OCI-LY3 (cell line): ENCODE data around the gene RUNX2.

ENCODE experiments used
- H2AFZ ChIP-seq: fragments of 200-600, 300-600 bp; shearing (Covaris generic); 2 replicates; pipeline ENCODE4 v1.6.0; 2014; ENCODE audit warnings: antibody characterized with exemption, low read depth, low read length
- H3K27ac ChIP-seq: fragments of 200-600, 300-600 bp; sonication (generic); 2 replicates; pipeline ENCODE4 v1.5.1; 2014; ENCODE audit warnings: mild to moderate bottlenecking, low read length, moderate library complexity, mixed read lengths
- H3K27me3 ChIP-seq: fragments of 200-600, 300-600 bp; sonication (generic); 2 replicates; pipeline ENCODE4 v1.6.1; 2014; ENCODE audit warnings: low read depth, low read length, mixed read lengths
- H3K36me3 ChIP-seq: fragments of 200-600, 300-600 bp; sonication (generic); replicated peaks from 2 replicates; pipeline ENCODE3; 2014; ENCODE audit warnings: low read depth, low read length, mixed read lengths
- H3K4me1 ChIP-seq: fragments of 300-600, 200-600 bp; sonication (generic); 2 replicates; pipeline ENCODE4 v1.6.1; 2014; ENCODE audit warnings: low read length, mixed read lengths
- H3K4me2 ChIP-seq: fragments of 200-600, 300-600 bp; sonication (generic); 2 replicates; pipeline ENCODE4 v1.6.1; 2014; ENCODE audit warnings: low read length, mixed read lengths
- H3K4me3 ChIP-seq: fragments of 300-600, 200-600 bp; sonication (generic); 2 replicates; pipeline ENCODE4 v1.5.1; 2014; ENCODE audit warnings: antibody characterized with exemption, mild to moderate bottlenecking, low read length, moderate library complexity
- H3K79me2 ChIP-seq: fragments of 300-600, 200-600 bp; shearing (Covaris generic); 2 replicates; pipeline ENCODE4 v1.6.1; 2014; ENCODE audit warnings: mild to moderate bottlenecking, low read length, mixed read lengths
- H3K9ac ChIP-seq: fragments of 300-600, 200-600 bp; shearing (Covaris generic); 2 replicates; pipeline ENCODE4 v1.6.0; 2014; ENCODE audit warnings: mild to moderate bottlenecking, low read length, moderate library complexity
- H3K9me3 ChIP-seq: fragments of 200-600, 300-600 bp; shearing (Covaris generic); 2 replicates; pipeline ENCODE4 v1.6.1; 2014; ENCODE audit warnings: low read length, mixed read lengths; ENCODE audit not compliant: insufficient read depth
- H4K20me1 ChIP-seq: fragments of 200-600, 300-600 bp; sonication (generic); 2 replicates; pipeline ENCODE4 v1.6.1; 2016; ENCODE audit warnings: low read length, mixed read lengths; ENCODE audit not compliant: insufficient read depth
- EZH2phosphoT487 ChIP-seq: fragments of 200-600 bp; shearing (Covaris generic); IDR thresholded peaks from 2 replicates; pipeline ENCODE4 v1.6.1; 2018; ENCODE audit warnings: antibody characterized with exemption, mixed run types, low read depth
- TF ChIP-seq, protein P1 (sequence below): fragments of 200-600, 300-600 bp; sonication (generic); IDR thresholded peaks from 2 replicates; pipeline ENCODE4 v1.5.1; 2014; ENCODE audit warnings: antibody characterized with exemption, low read length, low read depth

RUNX2 gene

DNA sequence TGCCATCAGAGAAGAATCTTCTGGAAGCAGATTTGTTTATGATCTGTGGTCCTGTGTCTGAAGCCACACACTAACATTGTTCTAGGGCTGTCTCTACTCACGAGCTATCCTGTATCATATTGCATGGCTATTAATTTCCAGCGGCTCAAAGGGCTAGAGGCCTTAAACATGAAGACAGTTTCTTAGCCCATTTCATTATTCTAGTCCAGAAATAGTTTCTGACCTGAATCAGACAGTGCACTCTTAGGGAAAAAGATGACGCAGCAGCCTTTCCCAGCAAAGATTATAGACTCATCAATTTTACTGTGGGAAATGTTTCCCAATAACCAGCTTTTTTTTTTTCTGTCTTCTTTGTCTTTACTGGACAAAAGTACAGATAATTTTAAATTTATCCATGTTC, 154.9 kb downstream of the RUNX2 start:
- Histone ChIP-seq H3K27ac (no peak overlapping the region), H3K4me1 (peaks cover 46% of the 10 kb centered on the region), H3K4me3 (no peak overlapping the region), H3K9ac (no peak overlapping the region), H2AFZ (no peak overlapping the region), H3K36me3 (no peaks in the 10 kb centered on the region), H3K27me3 (peaks cover 84% of the 10 kb centered on the region), H3K9me3 (no peaks in the 10 kb centered on the region), H3K79me2 (no peaks in the 10 kb centered on the region), H3K4me2 (no peak overlapping the region), H4K20me1 (peaks cover 21% of the 10 kb centered on the region)
- TF ChIP-seq EZH2phosphoT487 = no peak
- TF ChIP-seq, protein P1, sequence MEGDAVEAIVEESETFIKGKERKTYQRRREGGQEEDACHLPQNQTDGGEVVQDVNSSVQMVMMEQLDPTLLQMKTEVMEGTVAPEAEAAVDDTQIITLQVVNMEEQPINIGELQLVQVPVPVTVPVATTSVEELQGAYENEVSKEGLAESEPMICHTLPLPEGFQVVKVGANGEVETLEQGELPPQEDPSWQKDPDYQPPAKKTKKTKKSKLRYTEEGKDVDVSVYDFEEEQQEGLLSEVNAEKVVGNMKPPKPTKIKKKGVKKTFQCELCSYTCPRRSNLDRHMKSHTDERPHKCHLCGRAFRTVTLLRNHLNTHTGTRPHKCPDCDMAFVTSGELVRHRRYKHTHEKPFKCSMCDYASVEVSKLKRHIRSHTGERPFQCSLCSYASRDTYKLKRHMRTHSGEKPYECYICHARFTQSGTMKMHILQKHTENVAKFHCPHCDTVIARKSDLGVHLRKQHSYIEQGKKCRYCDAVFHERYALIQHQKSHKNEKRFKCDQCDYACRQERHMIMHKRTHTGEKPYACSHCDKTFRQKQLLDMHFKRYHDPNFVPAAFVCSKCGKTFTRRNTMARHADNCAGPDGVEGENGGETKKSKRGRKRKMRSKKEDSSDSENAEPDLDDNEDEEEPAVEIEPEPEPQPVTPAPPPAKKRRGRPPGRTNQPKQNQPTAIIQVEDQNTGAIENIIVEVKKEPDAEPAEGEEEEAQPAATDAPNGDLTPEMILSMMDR = no peak

DNA sequence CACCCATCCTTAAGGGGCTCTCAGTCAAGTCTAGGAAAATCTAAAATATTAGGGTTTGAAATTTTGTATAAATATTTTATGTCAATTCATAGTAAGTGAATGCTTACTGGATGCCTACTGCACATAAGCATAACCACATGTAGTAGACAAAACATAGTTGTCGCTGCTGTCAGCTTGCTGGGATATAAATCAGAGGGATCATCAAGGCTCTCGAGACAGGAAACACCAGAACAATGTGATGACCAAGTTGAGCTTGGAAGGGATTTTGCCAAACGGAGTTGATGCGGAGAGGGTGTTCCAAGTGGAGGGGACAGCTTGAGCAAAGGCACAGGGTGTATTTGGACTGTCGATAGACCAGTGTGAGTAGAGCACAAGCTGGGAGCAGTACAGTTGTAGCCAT, 155.4 kb downstream of the RUNX2 start:
- H3K9me3 ChIP-seq = no peaks in the 10 kb centered on the region
- peaks cover 20% of the 10 kb centered on the region for H4K20me1 ChIP-seq
- peaks cover 85% of the 10 kb centered on the region for H3K27me3 ChIP-seq
- H3K4me3 ChIP-seq = no peak overlapping the region
- H3K4me2 ChIP-seq = no peak overlapping the region
- no peak overlapping the region for H2AFZ ChIP-seq
- H3K27ac ChIP-seq = no peak overlapping the region
- TF ChIP-seq EZH2phosphoT487 = no peak
- TF ChIP-seq, protein P1 = no peak
- H3K79me2 ChIP-seq = no peaks in the 10 kb centered on the region
- H3K9ac ChIP-seq = no peak overlapping the region
- H3K4me1 ChIP-seq = peaks cover 41% of the 10 kb centered on the region
- H3K36me3 ChIP-seq = no peaks in the 10 kb centered on the region

DNA sequence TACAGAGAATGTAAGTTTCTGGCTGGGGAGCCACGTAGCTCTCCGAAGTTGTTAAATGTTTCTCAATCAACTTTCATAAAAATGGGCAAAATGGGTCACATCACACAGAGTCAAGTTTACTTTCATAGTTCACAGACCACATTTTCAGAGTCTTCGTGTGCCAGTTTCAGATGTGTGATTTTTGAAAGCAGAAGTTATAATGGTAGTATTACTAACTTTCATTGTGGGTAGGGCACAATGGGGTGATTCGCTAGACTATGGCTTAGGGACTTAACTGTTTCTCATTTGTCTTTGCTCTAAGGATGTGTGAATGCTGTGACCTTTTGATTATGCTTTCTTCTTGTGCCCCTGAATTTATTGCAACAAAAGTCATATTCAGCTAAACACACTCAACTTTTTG, 158.6 kb downstream of the RUNX2 start:
- Histone ChIP-seq H3K4me3 (no peak overlapping the region), H3K27me3 (peaks cover 88% of the 10 kb centered on the region), H3K79me2 (no peaks in the 10 kb centered on the region), H3K27ac (no peak overlapping the region), H4K20me1 (0 out of 2 replicates have a peak, but pooled peaks cover 4% of the 10 kb centered on the region), H3K4me1 (peaks cover 14% of the 10 kb centered on the region), H2AFZ (no peak overlapping the region), H3K36me3 (no peaks in the 10 kb centered on the region), H3K9ac (no peak overlapping the region), H3K4me2 (peak overlapping the region; percentile 26), H3K9me3 (no peaks in the 10 kb centered on the region)
- TF ChIP-seq, protein P1 = no peak
- TF ChIP-seq EZH2phosphoT487 = no peak

DNA sequence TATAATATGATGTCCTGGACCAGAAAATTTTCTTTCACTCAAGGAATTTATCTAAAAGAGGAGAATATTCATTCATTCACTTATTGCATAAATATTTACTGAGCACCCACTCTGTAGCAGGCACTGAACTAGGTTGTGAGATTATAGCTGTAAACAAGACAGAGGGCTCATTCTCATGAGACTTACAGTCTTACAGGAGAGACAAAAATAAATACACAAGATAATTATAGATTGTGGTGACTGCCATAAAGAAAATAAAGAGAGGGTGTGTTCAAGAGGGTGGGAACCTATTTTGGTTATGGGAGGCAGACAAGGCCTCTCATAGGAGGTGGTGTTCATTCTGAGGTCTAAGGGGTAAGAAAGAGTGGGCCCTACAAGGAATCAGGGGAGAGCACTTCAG, 159.5 kb downstream of the RUNX2 start:
- Histone ChIP-seq H3K79me2 (no peaks in the 10 kb centered on the region), H3K9me3 (no peaks in the 10 kb centered on the region), H3K27ac (no peak overlapping the region), H3K4me2 (no peak overlapping the region), H3K4me3 (no peak overlapping the region), H2AFZ (no peak overlapping the region), H3K4me1 (peaks cover 14% of the 10 kb centered on the region), H3K9ac (no peak overlapping the region), H3K27me3 (peaks cover 87% of the 10 kb centered on the region), H4K20me1 (0 out of 2 replicates have a peak, but pooled peaks cover 4% of the 10 kb centered on the region), H3K36me3 (no peaks in the 10 kb centered on the region)
- TF ChIP-seq, protein P1 = no peak
- TF ChIP-seq EZH2phosphoT487 = no peak
